ENCODE measurements around the gene SYN1. TPM values are rescaled to one million over a fixed set of nuclear protein-coding genes. Genes with fewer than 3 reads are reported as not detected.
A peak's percentile ranks its signal among the peaks of the same experiment; 100 is the strongest.

The SYN1 gene
- total RNA-seq, 1 donor from 2014 or later, result 5.7 TPM

DNA sequence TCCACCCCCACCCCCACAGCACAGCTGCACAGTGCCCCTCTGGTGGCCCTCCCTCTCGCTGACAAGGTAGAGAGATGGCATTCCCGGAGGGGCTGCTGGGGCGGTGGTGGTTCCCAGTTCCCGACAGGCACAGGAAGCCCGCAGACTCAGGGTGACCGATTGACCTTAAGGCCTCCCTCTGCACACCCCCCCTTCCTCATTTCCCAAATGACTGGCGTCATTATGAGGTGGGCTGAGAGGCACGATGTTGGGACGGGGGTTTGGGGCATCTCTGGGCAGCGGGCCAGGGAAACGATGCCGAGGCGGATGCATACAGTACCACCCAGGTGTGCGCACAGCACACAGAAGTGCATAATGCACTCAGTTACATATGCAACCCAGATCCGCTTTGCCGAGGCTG lies 41.0 kb downstream of the SYN1 start:
- H3K27ac ChIP-seq, result no peak overlapping the region
- H3K9me3 ChIP-seq, result no peaks in the 10 kb centered on the region
- intact Hi-C loops (cut with DNase I), result no loop called here
- no peak for DNase-seq (ENCODE audit: low spot score in 2 of 2)
- H3K4me3 ChIP-seq, result no peak overlapping the region
- H3K4me1 ChIP-seq, result peaks cover 0 to 7% of the 10 kb centered on the region in 2 donors
- H3K36me3 ChIP-seq, result no peaks in the 10 kb centered on the region
- TF ChIP-seq, protein P1, sequence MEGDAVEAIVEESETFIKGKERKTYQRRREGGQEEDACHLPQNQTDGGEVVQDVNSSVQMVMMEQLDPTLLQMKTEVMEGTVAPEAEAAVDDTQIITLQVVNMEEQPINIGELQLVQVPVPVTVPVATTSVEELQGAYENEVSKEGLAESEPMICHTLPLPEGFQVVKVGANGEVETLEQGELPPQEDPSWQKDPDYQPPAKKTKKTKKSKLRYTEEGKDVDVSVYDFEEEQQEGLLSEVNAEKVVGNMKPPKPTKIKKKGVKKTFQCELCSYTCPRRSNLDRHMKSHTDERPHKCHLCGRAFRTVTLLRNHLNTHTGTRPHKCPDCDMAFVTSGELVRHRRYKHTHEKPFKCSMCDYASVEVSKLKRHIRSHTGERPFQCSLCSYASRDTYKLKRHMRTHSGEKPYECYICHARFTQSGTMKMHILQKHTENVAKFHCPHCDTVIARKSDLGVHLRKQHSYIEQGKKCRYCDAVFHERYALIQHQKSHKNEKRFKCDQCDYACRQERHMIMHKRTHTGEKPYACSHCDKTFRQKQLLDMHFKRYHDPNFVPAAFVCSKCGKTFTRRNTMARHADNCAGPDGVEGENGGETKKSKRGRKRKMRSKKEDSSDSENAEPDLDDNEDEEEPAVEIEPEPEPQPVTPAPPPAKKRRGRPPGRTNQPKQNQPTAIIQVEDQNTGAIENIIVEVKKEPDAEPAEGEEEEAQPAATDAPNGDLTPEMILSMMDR (IDR thresholded peaks at IDR 0.05), result no peak
- no peaks in the 10 kb centered on the region for H3K27me3 ChIP-seq

DNA sequence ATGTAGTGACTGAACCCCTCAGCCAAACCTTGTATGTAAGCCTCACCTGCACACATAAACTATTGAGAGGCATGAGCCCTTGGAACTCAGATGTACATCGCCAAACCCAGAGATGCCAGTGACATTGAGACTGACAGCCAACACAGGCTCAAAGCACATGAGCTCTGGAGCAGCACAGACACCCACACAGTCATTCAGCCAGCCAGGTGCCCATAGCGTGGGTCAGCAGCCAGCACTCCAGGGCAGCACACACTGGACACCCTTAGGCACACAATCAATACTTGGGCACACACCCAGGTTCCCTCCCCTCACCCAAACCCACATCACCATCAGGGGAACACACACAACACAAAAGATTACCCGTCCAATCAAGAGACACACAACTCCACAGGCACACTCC lies 41.8 kb downstream of the SYN1 start:
- Histone ChIP-seq H3K4me3 (no peak overlapping the region), H3K4me1 (peaks cover 0 to 7% of the 10 kb centered on the region in 2 donors), H3K27ac (peak overlapping the region in 1 of 2 donors; percentile 48), H3K27me3 (no peaks in the 10 kb centered on the region), H3K9me3 (no peaks in the 10 kb centered on the region), H3K36me3 (no peaks in the 10 kb centered on the region)
- TF ChIP-seq, protein P1 (IDR thresholded peaks at IDR 0.05), result no peak
- DNase-seq (ENCODE audit: low spot score in 2 of 2), result peak in 1 of 2 donors; percentile 47
- intact Hi-C loops (cut with DNase I), result no loop called here

DNA sequence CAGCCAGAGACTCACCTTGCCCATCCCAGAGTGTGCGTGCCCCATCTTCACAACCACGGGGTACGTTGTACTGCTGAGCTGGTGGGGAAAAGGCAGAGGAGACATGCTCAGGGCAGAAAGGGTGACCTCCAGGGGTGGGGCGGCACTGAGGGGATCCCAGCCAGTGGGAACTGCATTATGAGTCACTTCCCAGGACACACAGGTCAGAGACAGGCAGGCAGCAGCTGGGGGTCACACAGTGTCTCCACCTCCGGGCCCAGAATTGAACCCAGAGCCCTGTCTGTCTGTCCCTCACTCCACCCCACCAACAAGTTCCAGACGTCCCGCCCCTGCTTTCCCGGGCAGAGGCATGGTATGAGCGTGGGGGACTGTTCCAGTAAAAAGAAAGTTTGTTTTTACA lies 42.2 kb downstream of the SYN1 start:
- Histone ChIP-seq H3K4me3 (no peak overlapping the region), H3K27ac (peak overlapping the region in 1 of 2 donors; percentile 48), H3K36me3 (no peaks in the 10 kb centered on the region), H3K4me1 (peaks cover 0 to 7% of the 10 kb centered on the region in 2 donors), H3K9me3 (no peaks in the 10 kb centered on the region), H3K27me3 (no peaks in the 10 kb centered on the region)
- intact Hi-C loops (cut with DNase I), result no loop called here
- DNase-seq (ENCODE audit: low spot score in 2 of 2), result peak in 1 of 2 donors; percentile 62
- TF ChIP-seq, protein P1 (IDR thresholded peaks at IDR 0.05), result no peak

DNA sequence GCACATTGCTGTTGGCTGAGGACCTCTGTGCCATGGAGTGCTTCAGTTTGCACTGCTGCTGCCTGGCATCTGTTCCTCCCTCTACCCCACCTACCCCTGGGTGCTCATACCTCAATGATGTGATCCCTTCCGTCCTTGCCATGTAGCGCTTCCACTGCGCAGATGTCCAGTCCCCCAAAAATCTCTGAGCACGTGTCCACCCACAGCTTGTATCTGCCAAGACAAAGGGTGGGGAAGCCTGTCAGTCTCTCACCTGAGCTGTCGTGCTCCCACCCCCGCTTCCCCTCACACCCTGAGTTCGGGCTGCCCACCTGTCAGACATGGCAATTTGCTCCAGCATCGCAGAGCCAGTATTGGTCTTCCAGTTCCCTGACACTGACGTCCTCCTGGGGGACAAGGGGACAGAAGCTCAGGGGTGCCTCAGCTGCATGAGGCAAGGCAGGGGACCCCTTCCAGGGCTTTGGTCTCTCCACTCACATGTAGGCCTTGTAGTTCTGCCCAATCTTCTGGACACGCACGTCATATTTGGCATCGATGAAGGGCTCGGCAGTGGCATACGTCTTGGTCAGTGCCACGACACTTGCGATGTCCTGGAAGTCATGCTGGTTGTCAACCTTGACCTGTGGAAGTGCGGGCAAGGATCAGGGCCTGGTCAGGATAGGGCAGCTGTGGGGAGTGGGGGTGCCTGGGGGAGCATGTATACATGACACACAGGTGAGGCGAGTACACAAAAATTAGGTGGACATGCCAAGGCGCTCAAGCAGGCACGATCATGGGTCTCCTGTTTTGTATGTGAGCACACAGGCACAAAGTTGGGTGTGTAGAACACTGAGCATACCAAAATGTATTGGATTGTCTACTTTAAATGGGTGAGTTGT lies 43.4 kb downstream of the SYN1 start:
- TF ChIP-seq, protein P1 (IDR thresholded peaks at IDR 0.05), result no peak
- H3K27ac ChIP-seq, result no peak overlapping the region
- H3K4me1 ChIP-seq, result peaks cover 0 to 7% of the 10 kb centered on the region in 2 donors
- H3K27me3 ChIP-seq, result no peaks in the 10 kb centered on the region
- no peaks in the 10 kb centered on the region for H3K9me3 ChIP-seq
- H3K36me3 ChIP-seq, result peaks cover 0 to 6% of the 10 kb centered on the region in 2 donors
- peak in 1 of 2 donors; percentile 56 for DNase-seq (ENCODE audit: low spot score in 2 of 2)
- no peak overlapping the region for H3K4me3 ChIP-seq
- intact Hi-C loops (cut with DNase I), result no loop called here

DNA sequence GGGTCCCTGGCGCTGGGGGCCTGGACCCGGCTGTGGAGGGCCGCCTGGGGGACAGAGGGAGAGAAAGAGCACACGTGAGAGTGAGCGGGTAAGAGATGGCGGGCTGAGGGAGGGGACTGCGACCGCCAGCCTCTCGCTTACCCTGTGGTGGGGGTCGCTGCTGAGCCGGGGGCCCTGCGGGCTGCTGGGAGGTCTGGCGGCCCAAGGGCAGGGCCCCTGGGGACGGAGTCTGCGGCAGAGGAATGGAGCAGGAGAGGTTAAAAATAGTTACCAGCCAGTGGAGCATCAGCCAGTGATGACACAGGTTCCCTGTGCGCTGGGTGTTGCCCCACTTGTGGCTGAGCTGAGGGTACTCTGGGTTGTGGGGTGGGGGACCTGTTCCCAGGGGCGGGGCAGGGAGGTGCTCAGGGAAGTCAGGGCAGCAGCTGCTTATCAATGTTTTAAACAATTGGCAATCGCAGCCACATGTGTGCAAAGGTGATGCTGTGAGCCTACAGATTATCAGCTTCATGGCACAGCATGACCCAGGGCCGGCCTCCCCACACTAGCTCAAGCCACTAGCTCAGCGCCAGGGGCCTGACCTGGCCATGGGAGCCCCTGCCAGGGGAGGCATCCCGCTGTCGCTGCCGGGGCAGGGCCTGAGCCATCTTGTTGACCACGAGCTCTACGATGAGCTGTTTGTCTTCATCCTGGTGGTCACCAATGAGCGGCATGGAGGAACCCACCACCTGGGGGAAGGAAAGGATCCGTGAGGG lies 44.9 kb downstream of the SYN1 start:
- no peak for DNase-seq (ENCODE audit: low spot score in 2 of 2)
- H3K9me3 ChIP-seq, result no peaks in the 10 kb centered on the region
- H3K36me3 ChIP-seq, result peaks cover 0 to 7% of the 10 kb centered on the region in 2 donors
- intact Hi-C loops (cut with DNase I), result no loop called here
- H3K4me1 ChIP-seq, result peaks cover 0 to 7% of the 10 kb centered on the region in 2 donors
- TF ChIP-seq, protein P1 (IDR thresholded peaks at IDR 0.05), result no peak
- H3K4me3 ChIP-seq, result peak overlapping the region; percentile 39 to 48
- no peaks in the 10 kb centered on the region for H3K27me3 ChIP-seq
- peak overlapping the region; percentile 59 to 64 for H3K27ac ChIP-seq

Data from ascending aorta (tissue), 2 donors.